LNCAP (cell line): ENCODE measurements around the gene BAG1.

Experiments
- CTCF ChIP-seq: fragments of 450-650 bp; IDR thresholded peaks from 2 replicates; pipeline ENCODE4 v1.5.1; 2017; ENCODE audit warnings: mild to moderate bottlenecking

BAG1 gene

DNA sequence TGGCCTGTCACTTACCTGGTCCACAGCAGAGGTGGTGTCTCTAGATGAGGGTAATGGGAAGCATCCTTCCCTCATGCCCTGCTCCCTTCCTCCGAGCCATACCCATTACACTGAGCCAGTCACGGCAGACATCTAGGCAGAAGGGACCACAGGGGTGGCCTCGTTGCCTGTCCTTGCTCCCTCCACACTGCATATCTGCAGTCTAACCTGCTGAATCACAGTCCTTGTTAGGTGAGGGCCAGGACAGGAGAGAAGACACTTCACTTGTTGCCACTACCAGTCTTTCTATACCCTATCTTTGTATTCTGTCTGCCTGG, 43.0 kb downstream of the BAG1 start:
- no peak for TF ChIP-seq CTCF

GRCh38 chr9:33220681-33221567, 43.6 kb downstream of the BAG1 start:
- TF ChIP-seq CTCF, result no peak

DNA sequence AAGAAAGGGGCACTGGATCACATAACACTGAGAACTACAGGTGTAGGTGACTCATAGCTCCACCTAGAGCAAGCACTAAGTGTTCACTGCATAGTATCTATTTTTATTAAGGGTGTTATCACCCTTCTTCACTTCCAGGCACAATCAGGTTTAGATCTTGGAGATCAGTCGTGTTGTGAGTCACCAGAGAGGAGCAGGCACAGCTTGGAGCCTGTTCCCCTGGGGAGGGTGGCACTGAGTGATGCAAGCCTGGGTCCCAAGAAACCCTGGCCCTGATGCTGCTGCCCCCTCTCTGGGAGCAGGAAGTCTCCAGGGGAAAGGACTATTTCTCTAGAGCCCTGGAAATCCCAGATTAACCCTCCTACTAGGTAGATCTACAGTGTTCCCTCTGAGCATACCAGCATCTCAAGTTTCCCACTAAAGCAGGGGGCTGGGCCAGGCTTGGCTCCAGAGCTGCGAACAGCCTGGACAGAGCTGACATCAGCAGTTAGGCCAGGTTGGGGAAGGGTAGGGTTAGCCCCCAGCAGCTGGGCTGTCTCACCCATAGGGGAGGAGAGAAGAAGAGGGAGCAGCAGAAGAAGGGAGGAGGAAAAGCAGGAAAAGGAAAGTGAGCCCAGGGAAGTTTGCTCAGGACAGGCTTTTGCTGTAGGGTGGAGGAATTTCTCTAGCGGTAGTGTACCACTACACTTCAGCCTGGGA, 52.7 kb downstream of the BAG1 start:
- no peak for TF ChIP-seq CTCF

DNA sequence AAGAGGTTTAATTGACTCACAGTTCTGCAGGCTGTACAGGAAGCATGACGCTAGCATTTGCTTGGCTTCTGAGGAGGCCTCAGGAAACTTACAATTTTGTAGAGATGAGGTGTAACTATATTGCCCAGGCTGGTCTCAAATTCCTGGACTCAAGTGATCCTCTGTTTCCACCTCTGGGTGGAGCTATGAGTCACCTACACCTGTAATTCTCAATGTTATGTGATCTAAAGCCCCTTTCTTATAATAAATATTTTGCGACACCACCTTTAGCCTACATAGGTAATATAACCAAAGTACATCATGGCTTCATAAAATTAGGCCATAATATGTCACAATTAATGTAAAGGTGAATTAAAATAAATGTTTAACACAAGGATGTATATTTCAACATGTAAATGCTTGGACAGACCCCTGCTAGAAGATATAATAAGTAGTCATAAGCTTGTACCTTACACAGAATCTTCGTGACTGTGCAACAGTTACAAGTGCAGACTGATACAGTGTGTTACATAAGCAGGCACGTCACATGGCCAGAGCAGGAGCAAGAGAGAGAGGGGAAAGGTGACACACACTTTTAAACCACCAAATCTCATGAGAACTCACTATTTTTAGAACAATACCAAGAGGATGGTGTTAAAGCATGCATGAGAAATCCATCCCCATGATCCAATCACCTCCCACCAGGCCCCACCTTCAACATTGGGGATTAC, 54.3 kb downstream of the BAG1 start:
- TF ChIP-seq CTCF, result no peak

DNA sequence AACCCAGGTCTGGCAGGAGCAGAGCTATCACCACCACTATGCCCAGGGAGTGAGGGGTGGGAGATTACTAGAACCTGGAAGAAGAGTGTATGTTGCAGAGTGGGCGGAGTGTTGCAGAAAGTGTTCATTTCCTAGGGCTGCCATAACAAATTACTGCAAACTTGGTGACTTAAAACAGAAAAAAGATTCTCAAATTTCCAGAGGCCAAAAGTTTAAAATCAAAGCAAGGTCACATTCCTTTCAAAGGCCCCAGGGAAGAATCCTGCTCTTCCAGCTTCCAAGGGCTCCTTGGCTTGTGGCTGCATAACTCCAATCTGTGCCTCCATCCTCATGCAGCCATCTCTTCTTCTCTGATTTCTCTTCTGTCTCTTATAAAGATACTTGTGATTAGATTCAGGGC, 55.1 kb downstream of the BAG1 start:
- TF ChIP-seq CTCF, result no peak

DNA sequence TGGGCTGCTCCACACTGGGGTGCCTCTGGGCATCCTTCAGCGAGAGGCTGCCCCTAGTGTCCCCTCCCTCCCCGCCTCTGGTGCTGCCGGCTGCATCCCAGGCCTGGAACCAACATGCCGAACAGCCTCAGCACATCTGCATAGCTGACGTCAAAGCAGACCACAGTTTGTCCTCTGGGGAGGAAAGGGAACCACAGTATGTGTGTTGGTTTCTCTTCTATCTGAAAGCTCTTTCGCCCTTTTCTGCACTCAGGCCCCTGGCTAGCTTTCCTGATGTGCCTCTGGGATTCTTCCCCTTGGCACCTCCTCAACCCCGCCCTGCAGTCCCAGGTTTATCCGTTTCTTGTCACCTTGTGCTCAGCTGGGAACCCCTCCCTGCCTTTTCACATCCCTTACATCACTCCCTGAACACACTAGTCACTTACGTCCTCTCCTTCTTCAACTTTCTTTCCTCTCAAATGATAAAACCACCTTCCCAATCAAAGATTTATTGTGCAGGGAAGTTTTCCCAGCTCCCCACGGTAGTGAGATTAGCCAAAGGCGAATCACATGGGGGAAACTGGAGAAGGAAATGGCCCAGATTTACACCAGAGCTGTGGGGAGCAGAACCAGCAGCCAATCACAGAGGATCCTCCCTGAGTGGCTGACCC, 61.8 kb downstream of the BAG1 start:
- no peak for TF ChIP-seq CTCF
